IMR-90 (cell line): ENCODE results near the gene SOX30. TPM values are rescaled to one million over a fixed set of nuclear protein-coding genes. Genes with fewer than 3 reads are reported as not detected.
A peak's percentile ranks its signal among the peaks of the same experiment; 100 is the strongest.

ENCODE experiments used
- ATAC-seq: fragments of 200-7000 bp; cut with Tn5 transposase; 2 replicates; pipeline ENCODE4 v1.9.1; 2020; ENCODE audit warnings: low read depth, mild to moderate bottlenecking, moderate library complexity
- BruUV-seq: library from RNA; stranded (reverse); fragments of 400-500 nt; replicated peaks from 2 replicates; lab custom pipeline; 2021; lab: Mats Ljungman, UMichigan
- CTCF ChIA-PET: fragments of 300-600 bp; formaldehyde crosslinking; extraction: SDS; loops from one replicate; lab custom pipeline; 2021; ENCODE audit warnings: antibody characterized with exemption; lab: Yijun Ruan, JAX
- POLR2A ChIA-PET: fragments of 300-600 bp; sonication (Branson Sonifier 250); formaldehyde crosslinking; loops from one replicate; lab custom pipeline; 2022; ENCODE audit warnings: antibody characterized with exemption; ENCODE audit not compliant: unreplicated experiment; lab: Charles Lee
- DNase-seq: peaks from one replicate; pipeline ENCODE4 v3.0.0; 2013
- H2AFZ ChIP-seq: replicated peaks from 2 replicates; pipeline ENCODE3; 2013; ENCODE audit warnings: low read length, mild to moderate bottlenecking; ENCODE audit not compliant: poor library complexity
- H2AK5ac ChIP-seq: 2 replicates; pipeline ENCODE4 v1.6.1; 2013; ENCODE audit warnings: low read depth, low read length, inconsistent platforms
- H2AK9ac ChIP-seq: replicated peaks from 2 replicates; pipeline ENCODE3; 2013; ENCODE audit warnings: mild to moderate bottlenecking, low read depth, low read length, moderate library complexity; ENCODE audit not compliant: poor library complexity
- H2BK120ac ChIP-seq: 2 replicates; pipeline ENCODE4 v1.6.1; 2013; ENCODE audit warnings: low read depth, low read length, inconsistent platforms
- H2BK15ac ChIP-seq: 3 replicates; pipeline ENCODE4 v1.6.1; 2013; ENCODE audit warnings: low read depth, low read length, inconsistent platforms
- H2BK20ac ChIP-seq: 2 replicates; pipeline ENCODE4 v1.6.1; 2013; ENCODE audit warnings: low read depth, mild to moderate bottlenecking, inconsistent platforms, low read length, moderate library complexity
- H2BK5ac ChIP-seq: 2 replicates; pipeline ENCODE4 v1.6.1; 2013; ENCODE audit warnings: mild to moderate bottlenecking, low read depth, low read length, inconsistent platforms; ENCODE audit not compliant: poor library complexity, severe bottlenecking
- H3K14ac ChIP-seq: replicated peaks from 2 replicates; pipeline ENCODE4 v1.6.1; 2013; ENCODE audit warnings: low read depth, low read length, inconsistent platforms
- H3K18ac ChIP-seq: 2 replicates; pipeline ENCODE4 v1.6.1; 2013; ENCODE audit warnings: low read depth, low read length, control low read depth
- H3K23ac ChIP-seq: 2 replicates; pipeline ENCODE4 v1.6.1; 2013; ENCODE audit warnings: low read depth, low read length, inconsistent platforms
- H3K27ac ChIP-seq: 2 replicates; pipeline ENCODE4 v1.5.1; 2013; ENCODE audit warnings: mild to moderate bottlenecking, control low read depth, low read length; ENCODE audit not compliant: insufficient read depth
- H3K27me3 ChIP-seq: 2 replicates; pipeline ENCODE4 v1.6.1; 2013; ENCODE audit warnings: low read length; ENCODE audit not compliant: control insufficient read depth, insufficient read depth
- H3K36me3 ChIP-seq: 2 replicates; pipeline ENCODE4 v1.6.1; 2013; ENCODE audit warnings: low read length, mixed read lengths; ENCODE audit not compliant: control insufficient read depth, insufficient read depth
- H3K4ac ChIP-seq: 2 replicates; pipeline ENCODE4 v1.6.1; 2013; ENCODE audit warnings: low read depth, low read length, inconsistent platforms
- H3K4me1 ChIP-seq: 2 replicates; pipeline ENCODE4 v1.6.1; 2013; ENCODE audit warnings: low read length, mixed read lengths; ENCODE audit not compliant: control insufficient read depth, insufficient read depth
- H3K4me2 ChIP-seq: 2 replicates; pipeline ENCODE4 v1.6.1; 2013; ENCODE audit warnings: low read depth, mild to moderate bottlenecking, control low read depth, low read length, moderate library complexity
- H3K4me3 ChIP-seq: 2 replicates; pipeline ENCODE4 v1.5.1; 2013; ENCODE audit warnings: low read depth, mild to moderate bottlenecking, control low read depth, low read length, moderate library complexity; ENCODE audit not compliant: insufficient read depth
- H3K56ac ChIP-seq: 2 replicates; pipeline ENCODE4 v1.6.1; 2013; ENCODE audit warnings: low read length, inconsistent platforms; ENCODE audit not compliant: insufficient read depth; ENCODE audit errors: extremely low read depth
- H3K79me1 ChIP-seq, 2 experiments: 2 replicates each; pipeline ENCODE4 v1.6.1; 2013; ENCODE audit warnings: low read length in 2 of 2, inconsistent platforms in 1 of 2, low read depth in 1 of 2
- H3K9ac ChIP-seq: 2 replicates; pipeline ENCODE4 v1.6.1; 2013; ENCODE audit warnings: low read depth, low read length, control low read depth
- H3K9me1 ChIP-seq: 2 replicates; pipeline ENCODE4 v1.6.1; 2013; ENCODE audit warnings: low read length, inconsistent platforms; ENCODE audit not compliant: insufficient read depth
- H3K9me3 ChIP-seq: 2 replicates; pipeline ENCODE4 v1.6.1; 2013; ENCODE audit warnings: low read length; ENCODE audit not compliant: control insufficient read depth, insufficient read depth
- H4K20me1 ChIP-seq: 2 replicates; pipeline ENCODE4 v1.6.1; 2013; ENCODE audit warnings: low read length, inconsistent platforms; ENCODE audit not compliant: insufficient read depth
- H4K5ac ChIP-seq: 2 replicates; pipeline ENCODE4 v1.6.1; 2013; ENCODE audit warnings: mild to moderate bottlenecking, low read depth, low read length, control low read depth
- H4K8ac ChIP-seq, 2 experiments: 2 replicates each; pipeline ENCODE4 v1.6.1; 2013; ENCODE audit warnings: low read depth in 2 of 2, low read length in 2 of 2, control low read depth in 1 of 2, inconsistent platforms in 1 of 2
- H4K91ac ChIP-seq: 2 replicates; pipeline ENCODE4 v1.6.1; 2013; ENCODE audit warnings: low read depth, low read length, inconsistent platforms; ENCODE audit not compliant: insufficient read depth
- BHLHE40 ChIP-seq: fragments of 150-350 bp; IDR thresholded peaks from 2 replicates; pipeline ENCODE4 v1.6.1; 2016; ENCODE audit warnings: mild to moderate bottlenecking, low read depth, low read length
- CEBPB ChIP-seq: IDR thresholded peaks from 2 replicates; pipeline ENCODE4 v1.6.1; 2012; ENCODE audit warnings: low read depth, low read length, improper control_type of control experiment
- CHD1 ChIP-seq: IDR thresholded peaks from 2 replicates; pipeline ENCODE4 v1.6.1; 2012; ENCODE audit warnings: low read depth, low read length, improper control_type of control experiment
- FOS ChIP-seq: fragments of 150-350 bp; IDR thresholded peaks from 2 replicates; pipeline ENCODE4 v1.6.1; 2016; ENCODE audit warnings: low read depth, low read length
- MAZ ChIP-seq: IDR thresholded peaks from 2 replicates; pipeline ENCODE4 v1.6.1; 2012; ENCODE audit warnings: low read depth, mild to moderate bottlenecking, low read length, improper control_type of control experiment, moderate library complexity, borderline replicate concordance
- MXI1 ChIP-seq: IDR thresholded peaks from 2 replicates; pipeline ENCODE4 v1.6.1; 2012; ENCODE audit warnings: low read depth, mild to moderate bottlenecking, low read length, moderate library complexity, borderline replicate concordance
- NFE2L2 ChIP-seq: fragments of 150-350 bp; IDR thresholded peaks from 2 replicates; pipeline ENCODE4 v1.6.1; 2016; ENCODE audit warnings: low read depth, mild to moderate bottlenecking, low read length
- POLR2A ChIP-seq: IDR thresholded peaks from 2 replicates; pipeline ENCODE4 v1.6.1; 2012; ENCODE audit warnings: mild to moderate bottlenecking, low read depth, low read length
- RAD21 ChIP-seq: IDR thresholded peaks from 2 replicates; pipeline ENCODE4 v1.6.1; 2012; ENCODE audit warnings: low read length, improper control_type of control experiment
- RCOR1 ChIP-seq: IDR thresholded peaks from 2 replicates; pipeline ENCODE4 v1.6.1; 2012; ENCODE audit warnings: mild to moderate bottlenecking, low read length, improper control_type of control experiment; ENCODE audit not compliant: insufficient replicate concordance
- RFX5 ChIP-seq: IDR thresholded peaks from 2 replicates; pipeline ENCODE4 v1.8.0; 2012; ENCODE audit warnings: low read depth, mild to moderate bottlenecking, low read length, moderate library complexity
- SMC3 ChIP-seq: fragments of 150-350 bp; IDR thresholded peaks from 2 replicates; pipeline ENCODE4 v1.6.1; 2016; ENCODE audit warnings: low read depth, mild to moderate bottlenecking, antibody characterized with exemption, low read length, moderate library complexity
- WGBS, 2 experiments: methylation state at CpG; one replicate each; pipeline versions ENCODE4 v1.1.5 to v1.1.7; 2013; ENCODE audit warnings: missing lambda C conversion rate in 2 of 2; ENCODE audit not compliant: insufficient read length in 1 of 2; ENCODE audit errors: extremely low coverage in 2 of 2; 5-methylcytosine and 5-hydroxymethylcytosine counted together
- dilution Hi-C: fragments of 300-500 bp; cut with HindIII; formaldehyde crosslinking; loops from one replicate; pipeline ENCODE4 v1.14.3; 2018; ENCODE audit warnings: low sequenced_read_pairs; ENCODE audit not compliant: unreplicated experiment
- in situ Hi-C: fragments of 300-500 bp; cut with MboI; formaldehyde crosslinking; loops from 3 replicates; pipeline ENCODE4 v1.14.3; 2019; ENCODE audit warnings: low sequenced_read_pairs, inconsistent platforms, mixed read lengths
- intact Hi-C: fragments of 100-400 bp; cut with micrococcal nuclease; formaldehyde crosslinking; loops from 2 replicates; pipeline ENCODE4 v1.10.0; 2022
- polyA plus RNA-seq, 3 experiments: library from polyadenylated mRNA; depleted of rRNA; stranded (reverse); fragments of >200 nt; gene quantifications; 2 replicates each; pipeline ENCODE4 v1.2.3, GENCODE V29; 2012; ENCODE audit warnings: low replicate concordance in 1 of 3
- total RNA-seq: library from RNA; depleted of rRNA; stranded (reverse); fragments of >200 nt; gene quantifications from 2 replicates; pipeline ENCODE4 v1.2.3, GENCODE V29; 2012
- TF ChIP-seq, protein P1 (sequence below): conservative IDR thresholded peaks from 2 replicates; pipeline ENCODE4 v1.5.1; 2012; ENCODE audit warnings: mild to moderate bottlenecking, low read depth, low read length, improper control_type of control experiment
- TF ChIP-seq, protein P2 (sequence below): fragments of 150-350 bp; IDR thresholded peaks from 2 replicates; pipeline ENCODE4 v1.6.1; 2016; ENCODE audit warnings: low read depth, mild to moderate bottlenecking, low read length, moderate library complexity, borderline replicate concordance
- TF ChIP-seq, protein P3 (sequence below): fragments of 150-350 bp; IDR thresholded peaks from 2 replicates; pipeline ENCODE4 v1.6.1; 2017; ENCODE audit warnings: mild to moderate bottlenecking, antibody characterized with exemption, low read length, low read depth

The SOX30 gene
- total and polyA plus RNA-seq, 2 of the 4 experiments (the other 2 are of a cell fraction): not detected

DNA sequence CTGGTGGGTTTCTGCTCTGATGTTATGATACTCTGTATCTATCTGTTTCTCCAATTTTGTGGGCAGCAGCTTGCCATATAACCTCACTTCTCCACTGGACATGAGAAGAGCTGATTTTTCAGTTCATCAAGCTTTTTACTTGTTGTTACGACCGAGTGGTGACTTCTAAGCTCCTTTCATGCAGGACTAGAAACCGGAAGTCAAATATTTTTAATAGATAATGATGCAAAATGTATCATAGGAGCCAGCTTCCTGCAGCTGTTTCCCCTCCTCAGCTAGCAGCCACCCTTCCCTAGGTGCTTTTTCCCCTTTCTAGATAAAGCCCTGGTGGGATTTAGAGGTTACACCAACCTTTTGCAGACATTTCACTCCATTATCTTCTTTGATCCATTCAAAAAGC, 59.6 kb downstream of the SOX30 start:
- Histone ChIP-seq H3K9me1 (0 out of 2 replicates have a peak, but pooled peaks cover 3% of the 10 kb centered on the region), H3K56ac (no peak overlapping the region), H4K5ac (no peak overlapping the region), H3K4me3 (no peak overlapping the region), H2AK5ac (no peak overlapping the region), H3K79me1 (no peaks in the 10 kb centered on the region), H3K27me3 (no peaks in the 10 kb centered on the region), H2BK15ac (no peak overlapping the region), H4K20me1 (no peaks in the 10 kb centered on the region), H3K27ac (no peak overlapping the region), H3K18ac (no peak overlapping the region; the same call in 1 of the 2 replicates), H3K4me2 (no peak overlapping the region), H3K14ac (0 out of 2 replicates have a peak overlapping the region, but pooled peaks have one; percentile 41), H2AK9ac (no peak overlapping the region), H2BK120ac (peak overlapping the region; percentile 50; the same call in 1 of the 2 replicates), H3K23ac (peak overlapping the region; percentile 16; the same call in 1 of the 2 replicates), H4K91ac (no peak overlapping the region), H2BK5ac (no peak overlapping the region), H2AFZ (no peak overlapping the region), H2BK20ac (no peak overlapping the region), H4K8ac (no peak overlapping the region), H3K9me3 (no peaks in the 10 kb centered on the region), H3K36me3 (no peaks in the 10 kb centered on the region), H3K9ac (no peak overlapping the region), H3K4me1 (peaks cover 4% of the 10 kb centered on the region), H3K4ac (peak overlapping the region; percentile 2; the same call in 1 of the 2 replicates)
- BruUV-seq: no TSS peak
- in situ Hi-C loops (no loop called here), intact Hi-C loops (no loop called here), dilution Hi-C loops (no loop called here)
- no peak for ATAC-seq
- no peak for DNase-seq
- CTCF ChIA-PET: no interaction called here
- no CpG with 5 or more reads among the region's 3 CpGs for WGBS, 2 experiments
- POLR2A ChIA-PET: no interaction called here
- TF ChIP-seq MAZ (no peak), MXI1 (no peak), BHLHE40 (no peak), RFX5 (no peak), NFE2L2 (no peak), POLR2A (no peak), CEBPB (no peak), CHD1 (no peak), SMC3 (no peak), RCOR1 (no peak), FOS (no peak), RAD21 (no peak)
- TF ChIP-seq, protein P1, sequence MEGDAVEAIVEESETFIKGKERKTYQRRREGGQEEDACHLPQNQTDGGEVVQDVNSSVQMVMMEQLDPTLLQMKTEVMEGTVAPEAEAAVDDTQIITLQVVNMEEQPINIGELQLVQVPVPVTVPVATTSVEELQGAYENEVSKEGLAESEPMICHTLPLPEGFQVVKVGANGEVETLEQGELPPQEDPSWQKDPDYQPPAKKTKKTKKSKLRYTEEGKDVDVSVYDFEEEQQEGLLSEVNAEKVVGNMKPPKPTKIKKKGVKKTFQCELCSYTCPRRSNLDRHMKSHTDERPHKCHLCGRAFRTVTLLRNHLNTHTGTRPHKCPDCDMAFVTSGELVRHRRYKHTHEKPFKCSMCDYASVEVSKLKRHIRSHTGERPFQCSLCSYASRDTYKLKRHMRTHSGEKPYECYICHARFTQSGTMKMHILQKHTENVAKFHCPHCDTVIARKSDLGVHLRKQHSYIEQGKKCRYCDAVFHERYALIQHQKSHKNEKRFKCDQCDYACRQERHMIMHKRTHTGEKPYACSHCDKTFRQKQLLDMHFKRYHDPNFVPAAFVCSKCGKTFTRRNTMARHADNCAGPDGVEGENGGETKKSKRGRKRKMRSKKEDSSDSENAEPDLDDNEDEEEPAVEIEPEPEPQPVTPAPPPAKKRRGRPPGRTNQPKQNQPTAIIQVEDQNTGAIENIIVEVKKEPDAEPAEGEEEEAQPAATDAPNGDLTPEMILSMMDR: no peak
- TF ChIP-seq, protein P2, sequence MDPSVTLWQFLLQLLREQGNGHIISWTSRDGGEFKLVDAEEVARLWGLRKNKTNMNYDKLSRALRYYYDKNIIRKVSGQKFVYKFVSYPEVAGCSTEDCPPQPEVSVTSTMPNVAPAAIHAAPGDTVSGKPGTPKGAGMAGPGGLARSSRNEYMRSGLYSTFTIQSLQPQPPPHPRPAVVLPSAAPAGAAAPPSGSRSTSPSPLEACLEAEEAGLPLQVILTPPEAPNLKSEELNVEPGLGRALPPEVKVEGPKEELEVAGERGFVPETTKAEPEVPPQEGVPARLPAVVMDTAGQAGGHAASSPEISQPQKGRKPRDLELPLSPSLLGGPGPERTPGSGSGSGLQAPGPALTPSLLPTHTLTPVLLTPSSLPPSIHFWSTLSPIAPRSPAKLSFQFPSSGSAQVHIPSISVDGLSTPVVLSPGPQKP: no peak
- TF ChIP-seq, protein P3, sequence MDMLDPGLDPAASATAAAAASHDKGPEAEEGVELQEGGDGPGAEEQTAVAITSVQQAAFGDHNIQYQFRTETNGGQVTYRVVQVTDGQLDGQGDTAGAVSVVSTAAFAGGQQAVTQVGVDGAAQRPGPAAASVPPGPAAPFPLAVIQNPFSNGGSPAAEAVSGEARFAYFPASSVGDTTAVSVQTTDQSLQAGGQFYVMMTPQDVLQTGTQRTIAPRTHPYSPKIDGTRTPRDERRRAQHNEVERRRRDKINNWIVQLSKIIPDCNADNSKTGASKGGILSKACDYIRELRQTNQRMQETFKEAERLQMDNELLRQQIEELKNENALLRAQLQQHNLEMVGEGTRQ: no peak
